A549 (cell line): ENCODE measurements around the gene AOAH.

Experiments used
- BHLHE40 ChIP-seq: IDR thresholded peaks from 2 replicates; pipeline ENCODE4 v1.6.1; 2012; ENCODE audit warnings: low read depth, low read length, inconsistent platforms
- CEBPB ChIP-seq, 2 experiments: fragments of >200 bp in 1 of 2; sonication (Bioruptor Twin) in 1 of 2; formaldehyde crosslinking in 1 of 2; IDR thresholded peaks; 2 replicates each; pipeline ENCODE4 v1.6.1; 2012 to 2016
- CTCF ChIP-seq: fragments of >200 bp; sonication (Bioruptor Twin); formaldehyde crosslinking; IDR thresholded peaks from 3 replicates; pipeline ENCODE4 v1.5.1; 2016
- EHF ChIP-seq: fragments of 250-450 bp; sonication (Bioruptor Pico); IDR thresholded peaks from 2 replicates; pipeline ENCODE4 v1.5.0; 2020; ENCODE audit warnings: mild to moderate bottlenecking
- MAZ ChIP-seq: fragments of 150-350 bp; IDR thresholded peaks from 2 replicates; pipeline ENCODE4 v1.6.1; 2014; ENCODE audit warnings: antibody characterized with exemption, low read depth, low read length, borderline replicate concordance
- POLR2A ChIP-seq: IDR thresholded peaks from 2 replicates; pipeline ENCODE4 v1.6.1; 2012; ENCODE audit warnings: mild to moderate bottlenecking, low read length
- RFX5 ChIP-seq: fragments of 450-650 bp; IDR thresholded peaks from 2 replicates; pipeline ENCODE4 v1.7.1; 2014; ENCODE audit warnings: antibody characterized with exemption, mild to moderate bottlenecking, moderate library complexity

GRCh38 chr7:36506820-36507219 is 217.5 kb downstream of the AOAH start:
- TF ChIP-seq EHF (CRISPR knock-in tag): no peak
- TF ChIP-seq CTCF: no peak
- TF ChIP-seq MAZ: no peak
- no peak for TF ChIP-seq RFX5
- TF ChIP-seq BHLHE40: no peak
- no peak for TF ChIP-seq POLR2A
- TF ChIP-seq CEBPB (IDR thresholded peaks at IDR 0.05): 0 out of 4 replicates have a peak, but pooled peaks of 1 of the 2 experiments have one; percentile 23
